Right atrium auricular region (tissue), 2 donors: ENCODE measurements around the gene PTPRK. TPM values are rescaled to one million over a fixed set of nuclear protein-coding genes. Genes with fewer than 3 reads are reported as not detected.

Experiments used
- DNase-seq: peaks from one replicate; pipeline ENCODE4 v3.0.0-alpha.2; 2019; ENCODE audit warnings: low spot score
- H3K27ac ChIP-seq, 2 donors: fragments of 200-600 bp; sonication (generic); 1 replicate in 1 of 2; 2 replicates in 1 of 2; pipeline ENCODE4 v1.5.1; 2016 to 2019
- H3K27me3 ChIP-seq, 2 donors: fragments of 200-600 bp; sonication (generic); one replicate each; pipeline versions ENCODE4 v1.5.1 to v1.6.0; 2017 to 2019
- H3K36me3 ChIP-seq: fragments of 200-600 bp; sonication (generic); one replicate; pipeline ENCODE4 v1.5.1; 2016
- H3K4me1 ChIP-seq, 2 donors: fragments of 200-600 bp; sonication (generic); one replicate each; pipeline versions ENCODE4 v1.5.1 to v1.6.0; 2017 to 2019
- H3K4me3 ChIP-seq, 2 donors: fragments of 200-600 bp; sonication (generic); 1 replicate in 1 of 2; 2 replicates in 1 of 2; pipeline ENCODE4 v1.5.1; 2017 to 2019; ENCODE audit warnings: mild to moderate bottlenecking in 1 of 2, moderate library complexity in 1 of 2
- H3K9me3 ChIP-seq, 2 donors: fragments of 200-600 bp; sonication (generic); one replicate each; pipeline ENCODE4 v1.5.1; 2019
- total RNA-seq, 2 donors: library from RNA; depleted of rRNA; stranded (reverse); fragments of >200 nt; gene quantifications; one replicate each; pipeline ENCODE4 v1.1.0, GENCODE V29; 2016
- TF ChIP-seq, protein P1 (sequence below), 2 donors: fragments of 200-600 bp; sonication (generic); IDR thresholded peaks; one replicate each; pipeline ENCODE4 v1.5.1; 2019; ENCODE audit warnings: antibody characterized with exemption in 2 of 2

Gene PTPRK
- total RNA-seq, 2 donors from 2014 or later = 24.5 to 36.4 TPM

DNA sequence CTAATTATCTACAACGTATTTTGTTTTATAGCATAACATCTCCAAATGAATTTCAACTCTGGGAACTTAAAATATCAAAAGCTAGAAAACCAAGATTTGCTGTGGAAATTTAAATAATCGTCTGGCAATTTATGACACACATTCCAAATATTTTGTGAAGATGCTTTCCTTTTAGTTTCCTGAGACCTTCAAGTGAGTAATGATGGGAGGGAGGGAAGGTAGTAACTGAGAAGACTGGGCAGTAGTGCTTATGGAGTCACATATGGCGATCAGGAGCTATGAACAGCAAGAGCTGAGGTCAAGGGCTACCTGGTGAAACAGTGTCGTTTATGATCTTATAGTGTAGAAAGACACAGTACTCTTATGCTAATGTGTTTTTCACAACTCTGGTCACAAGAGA, 441.4 kb downstream of the PTPRK start:
- Histone ChIP-seq H3K4me1 (no peaks in the 10 kb centered on the region), H3K36me3 (peaks cover 13% of the 10 kb centered on the region), H3K27ac (no peak overlapping the region), H3K27me3 (no peaks in the 10 kb centered on the region), H3K4me3 (no peak overlapping the region), H3K9me3 (no peaks in the 10 kb centered on the region)
- no peak for DNase-seq
- TF ChIP-seq, protein P1, sequence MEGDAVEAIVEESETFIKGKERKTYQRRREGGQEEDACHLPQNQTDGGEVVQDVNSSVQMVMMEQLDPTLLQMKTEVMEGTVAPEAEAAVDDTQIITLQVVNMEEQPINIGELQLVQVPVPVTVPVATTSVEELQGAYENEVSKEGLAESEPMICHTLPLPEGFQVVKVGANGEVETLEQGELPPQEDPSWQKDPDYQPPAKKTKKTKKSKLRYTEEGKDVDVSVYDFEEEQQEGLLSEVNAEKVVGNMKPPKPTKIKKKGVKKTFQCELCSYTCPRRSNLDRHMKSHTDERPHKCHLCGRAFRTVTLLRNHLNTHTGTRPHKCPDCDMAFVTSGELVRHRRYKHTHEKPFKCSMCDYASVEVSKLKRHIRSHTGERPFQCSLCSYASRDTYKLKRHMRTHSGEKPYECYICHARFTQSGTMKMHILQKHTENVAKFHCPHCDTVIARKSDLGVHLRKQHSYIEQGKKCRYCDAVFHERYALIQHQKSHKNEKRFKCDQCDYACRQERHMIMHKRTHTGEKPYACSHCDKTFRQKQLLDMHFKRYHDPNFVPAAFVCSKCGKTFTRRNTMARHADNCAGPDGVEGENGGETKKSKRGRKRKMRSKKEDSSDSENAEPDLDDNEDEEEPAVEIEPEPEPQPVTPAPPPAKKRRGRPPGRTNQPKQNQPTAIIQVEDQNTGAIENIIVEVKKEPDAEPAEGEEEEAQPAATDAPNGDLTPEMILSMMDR (IDR thresholded peaks at IDR 0.05) = no peak

DNA sequence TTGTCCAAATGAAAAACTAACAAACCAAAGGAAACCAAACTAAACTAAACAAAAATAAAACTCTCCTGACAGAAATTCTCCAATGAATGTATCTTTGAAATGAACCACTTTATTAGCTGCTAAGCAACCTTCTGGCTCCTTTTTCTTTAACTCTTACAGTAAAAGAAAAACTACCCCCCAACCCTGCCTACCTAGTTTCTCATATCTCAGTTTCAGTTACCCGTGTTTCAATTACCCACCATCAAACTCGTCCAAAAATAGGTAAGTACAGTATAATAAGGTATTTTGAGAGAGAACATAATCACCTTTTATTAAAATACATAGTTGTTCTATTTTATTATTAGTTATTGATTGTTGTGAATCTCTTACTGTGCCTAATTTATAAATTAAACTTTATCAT, 442.1 kb downstream of the PTPRK start:
- Histone ChIP-seq H3K27ac (no peak overlapping the region), H3K36me3 (peaks cover 13% of the 10 kb centered on the region), H3K4me1 (no peaks in the 10 kb centered on the region), H3K9me3 (no peaks in the 10 kb centered on the region), H3K27me3 (no peaks in the 10 kb centered on the region), H3K4me3 (no peak overlapping the region)
- TF ChIP-seq, protein P1 (IDR thresholded peaks at IDR 0.05) = no peak
- DNase-seq = no peak

DNA sequence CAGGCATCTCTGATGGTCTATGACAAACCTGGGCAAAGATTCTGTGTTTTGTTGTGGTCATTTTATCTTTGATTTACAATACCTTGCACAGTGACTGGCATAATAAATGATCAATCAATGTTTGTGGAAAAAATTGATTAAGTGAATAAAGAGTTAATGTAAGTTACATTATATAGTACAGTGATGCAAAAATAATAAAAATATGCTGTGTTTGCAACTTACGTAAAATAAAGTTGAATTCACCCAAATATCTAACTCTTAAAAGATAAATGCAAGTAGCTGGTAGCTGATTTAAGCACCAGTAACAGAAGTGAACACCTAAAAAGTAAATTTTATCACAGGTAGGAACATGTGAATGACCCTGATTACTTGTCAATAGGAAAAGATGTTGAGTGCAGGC, 443.6 kb downstream of the PTPRK start:
- Histone ChIP-seq H3K27ac (no peak overlapping the region), H3K36me3 (peaks cover 7% of the 10 kb centered on the region), H3K27me3 (no peaks in the 10 kb centered on the region), H3K4me3 (no peak overlapping the region), H3K4me1 (no peaks in the 10 kb centered on the region), H3K9me3 (no peaks in the 10 kb centered on the region)
- DNase-seq = no peak
- TF ChIP-seq, protein P1 (IDR thresholded peaks at IDR 0.05) = no peak

DNA sequence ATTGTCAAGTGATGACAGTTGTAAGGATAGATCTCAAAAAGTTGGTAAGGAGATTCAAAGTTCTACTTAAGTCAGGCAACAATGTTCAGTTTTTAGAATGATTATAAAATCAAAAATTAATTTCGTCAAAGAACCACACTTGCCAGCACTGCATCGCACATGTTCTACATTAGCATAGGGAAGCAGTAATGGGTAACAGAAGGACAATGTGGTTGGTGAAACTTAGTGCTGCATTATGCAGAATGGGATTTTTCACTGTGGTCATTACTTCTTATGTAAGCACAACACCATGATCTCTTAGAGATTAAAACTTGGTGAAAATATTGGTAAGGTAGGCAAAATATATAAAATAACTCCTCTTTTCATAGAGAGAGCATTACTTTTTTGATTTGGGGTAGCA, 445.8 kb downstream of the PTPRK start:
- no peak for DNase-seq
- H3K4me1 ChIP-seq = no peaks in the 10 kb centered on the region
- TF ChIP-seq, protein P1 (IDR thresholded peaks at IDR 0.05) = no peak
- no peaks in the 10 kb centered on the region for H3K36me3 ChIP-seq
- no peaks in the 10 kb centered on the region for H3K27me3 ChIP-seq
- no peak overlapping the region for H3K4me3 ChIP-seq
- no peaks in the 10 kb centered on the region for H3K9me3 ChIP-seq
- H3K27ac ChIP-seq = no peak overlapping the region

DNA sequence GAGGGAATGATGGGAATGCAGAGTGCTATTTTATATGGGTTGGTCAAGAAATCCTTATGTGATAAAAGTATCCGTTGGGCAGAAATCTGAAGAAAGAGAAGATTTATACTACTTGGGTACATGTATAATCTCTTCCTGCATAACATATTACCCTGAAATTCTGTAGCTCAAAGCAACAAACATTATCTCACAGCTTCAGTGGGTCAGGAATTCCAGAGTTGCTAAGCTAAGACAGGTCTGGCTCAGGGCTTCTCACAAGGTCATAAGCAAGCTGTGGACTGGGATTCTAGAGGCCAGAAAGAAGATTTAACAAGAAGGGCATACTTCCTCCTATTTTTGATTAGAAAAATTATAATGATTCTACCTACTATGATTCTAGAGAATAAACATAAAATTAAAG, 447.0 kb downstream of the PTPRK start:
- H3K36me3 ChIP-seq = no peaks in the 10 kb centered on the region
- TF ChIP-seq, protein P1 (IDR thresholded peaks at IDR 0.05) = no peak
- no peaks in the 10 kb centered on the region for H3K9me3 ChIP-seq
- no peak overlapping the region for H3K27ac ChIP-seq
- H3K4me1 ChIP-seq = no peaks in the 10 kb centered on the region
- DNase-seq = no peak
- no peak overlapping the region for H3K4me3 ChIP-seq
- H3K27me3 ChIP-seq = no peaks in the 10 kb centered on the region

DNA sequence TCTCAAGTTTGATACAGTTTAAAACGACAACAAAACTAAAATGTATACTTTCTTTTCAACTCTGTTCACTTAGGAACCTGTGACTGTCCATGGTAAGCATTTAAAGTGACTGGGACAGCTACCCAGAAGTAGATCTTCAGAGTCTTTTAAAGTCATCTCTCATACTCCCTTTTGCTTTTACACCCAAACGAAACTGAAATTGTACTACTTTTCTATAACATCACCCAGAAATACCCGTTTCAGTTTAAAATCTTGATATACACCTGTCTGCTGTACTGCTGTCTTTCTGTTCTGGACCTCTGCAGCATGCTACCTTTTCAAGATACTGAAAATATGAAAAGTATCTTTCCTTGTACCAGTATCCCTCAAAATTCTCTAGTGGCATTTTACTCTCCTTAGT, 449.2 kb downstream of the PTPRK start:
- Histone ChIP-seq H3K36me3 (no peaks in the 10 kb centered on the region), H3K4me3 (no peak overlapping the region), H3K4me1 (no peaks in the 10 kb centered on the region), H3K9me3 (no peaks in the 10 kb centered on the region), H3K27me3 (no peaks in the 10 kb centered on the region), H3K27ac (no peak overlapping the region)
- no peak for DNase-seq
- TF ChIP-seq, protein P1 (IDR thresholded peaks at IDR 0.05) = no peak
